Smooth muscle cell (in vitro differentiated cells): ENCODE measurements around the gene TMEM43. TPM values are rescaled to one million over a fixed set of nuclear protein-coding genes. Genes with fewer than 3 reads are reported as not detected.

Source experiments
- DNase-seq: peaks from one replicate; lab custom pipeline; 2025; ENCODE audit not compliant: unreplicated experiment; lab: John Stamatoyannopoulos, UW
- H2AFZ ChIP-seq: fragments of 200-600 bp; sonication (generic); 2 replicates; pipeline ENCODE4 v1.6.0; 2016; ENCODE audit warnings: antibody characterized with exemption, low read depth, mild to moderate bottlenecking
- H3F3A ChIP-seq: fragments of 200-600 bp; sonication (generic); 2 replicates; pipeline ENCODE4 v1.6.0; 2017; ENCODE audit warnings: antibody characterized with exemption, low read depth
- H3K27ac ChIP-seq: fragments of 200-600 bp; sonication (generic); 2 replicates; pipeline ENCODE4 v1.5.1; 2016; ENCODE audit warnings: low read depth, mild to moderate bottlenecking
- H3K27me3 ChIP-seq: fragments of 200-600 bp; sonication (generic); 2 replicates; pipeline ENCODE4 v1.6.1; 2016; ENCODE audit warnings: low read depth, mild to moderate bottlenecking
- H3K36me3 ChIP-seq: fragments of 200-600 bp; sonication (generic); 2 replicates; pipeline ENCODE4 v1.5.1; 2016; ENCODE audit warnings: low read depth
- H3K4me1 ChIP-seq: fragments of 200-600 bp; sonication (generic); 2 replicates; pipeline ENCODE4 v1.5.1; 2016; ENCODE audit warnings: low read depth
- H3K4me2 ChIP-seq: fragments of 200-600 bp; sonication (generic); 2 replicates; pipeline ENCODE4 v1.6.0; 2016; ENCODE audit warnings: mild to moderate bottlenecking
- H3K4me3 ChIP-seq: fragments of 200-600 bp; sonication (generic); 2 replicates; pipeline ENCODE4 v1.5.1; 2016; ENCODE audit warnings: mild to moderate bottlenecking
- H3K79me2 ChIP-seq: fragments of 200-600 bp; sonication (generic); 2 replicates; pipeline ENCODE4 v1.6.0; 2016; ENCODE audit warnings: low read depth, mild to moderate bottlenecking
- H3K9ac ChIP-seq: fragments of 200-600 bp; sonication (generic); 2 replicates; pipeline ENCODE4 v1.6.0; 2016; ENCODE audit warnings: low read depth
- H3K9me3 ChIP-seq: fragments of 200-600 bp; sonication (generic); replicated peaks from 2 replicates; pipeline ENCODE4 v1.5.1; 2016; ENCODE audit warnings: low read depth
- H4K20me1 ChIP-seq: fragments of 200-600 bp; sonication (generic); 2 replicates; pipeline ENCODE4 v1.6.0; 2016; ENCODE audit warnings: low read depth
- WGBS: methylation state at CpG from one replicate; pipeline ENCODE4 v1.1.7; 2016; ENCODE audit warnings: low lambda C conversion rate; 5-methylcytosine and 5-hydroxymethylcytosine counted together
- polyA plus RNA-seq: library from polyadenylated mRNA; unstranded; fragments of >200 nt; fragmentation: Nextera tagmentation; extraction: Ambion mirVana; gene quantifications from 2 replicates; pipeline ENCODE4 v1.2.1, GENCODE V29; 2016
- total RNA-seq: library from RNA; depleted of rRNA; stranded (reverse); fragments of >200 nt; gene quantifications from 2 replicates; pipeline ENCODE4 v1.2.3, GENCODE V29; 2014
- TF ChIP-seq, protein P1 (sequence below): fragments of 200-600 bp; sonication (generic); IDR thresholded peaks from 2 replicates; pipeline ENCODE4 v1.5.1; 2017; ENCODE audit warnings: borderline replicate concordance, mild to moderate bottlenecking, antibody characterized with exemption; ENCODE audit not compliant: insufficient read depth, poor library complexity, severe bottlenecking

The TMEM43 gene
- total and polyA plus RNA-seq, 2 experiments from 2014 or later, result 60.1 to 81.1 TPM

DNA sequence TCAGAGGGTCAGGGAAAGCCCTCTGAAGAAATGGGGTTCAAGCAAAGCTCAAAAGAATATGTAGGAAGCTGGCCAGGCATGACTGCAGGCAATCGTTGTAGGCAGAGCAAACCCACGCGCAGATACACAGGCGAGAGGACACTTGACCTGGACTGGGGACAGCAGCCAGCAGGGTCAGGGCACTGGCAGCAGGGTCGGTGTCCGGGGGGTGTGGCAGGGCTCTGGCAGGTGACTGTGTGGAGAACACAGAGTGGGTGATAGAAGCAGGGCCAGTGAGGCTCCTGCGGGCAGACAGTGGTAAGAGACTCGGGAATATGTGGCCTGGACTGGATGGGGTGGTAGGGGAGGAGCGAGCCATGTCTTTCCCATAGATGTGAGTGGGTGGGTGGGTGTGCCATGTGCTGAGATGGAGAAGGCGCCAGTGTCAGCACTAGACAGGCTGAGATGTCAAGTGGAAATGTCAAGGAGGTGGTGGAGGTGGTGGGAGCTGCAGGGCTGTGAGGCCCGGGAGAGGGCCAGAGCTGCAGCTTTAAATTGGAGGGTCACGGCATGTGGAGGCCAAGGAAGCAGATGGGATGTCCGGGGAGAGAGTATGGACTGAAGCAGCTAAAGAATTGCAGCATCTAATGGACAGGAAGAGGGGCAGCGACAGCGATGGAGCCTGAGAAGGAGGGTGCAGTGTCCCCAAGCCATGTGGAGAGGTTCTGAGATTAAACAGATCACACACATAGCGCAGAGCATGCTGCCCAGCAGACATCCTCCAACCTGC lies 13.4 kb downstream of the TMEM43 start:
- no peak overlapping the region for H3K4me2 ChIP-seq
- H3K27me3 ChIP-seq, result no peaks in the 10 kb centered on the region
- TF ChIP-seq, protein P1, sequence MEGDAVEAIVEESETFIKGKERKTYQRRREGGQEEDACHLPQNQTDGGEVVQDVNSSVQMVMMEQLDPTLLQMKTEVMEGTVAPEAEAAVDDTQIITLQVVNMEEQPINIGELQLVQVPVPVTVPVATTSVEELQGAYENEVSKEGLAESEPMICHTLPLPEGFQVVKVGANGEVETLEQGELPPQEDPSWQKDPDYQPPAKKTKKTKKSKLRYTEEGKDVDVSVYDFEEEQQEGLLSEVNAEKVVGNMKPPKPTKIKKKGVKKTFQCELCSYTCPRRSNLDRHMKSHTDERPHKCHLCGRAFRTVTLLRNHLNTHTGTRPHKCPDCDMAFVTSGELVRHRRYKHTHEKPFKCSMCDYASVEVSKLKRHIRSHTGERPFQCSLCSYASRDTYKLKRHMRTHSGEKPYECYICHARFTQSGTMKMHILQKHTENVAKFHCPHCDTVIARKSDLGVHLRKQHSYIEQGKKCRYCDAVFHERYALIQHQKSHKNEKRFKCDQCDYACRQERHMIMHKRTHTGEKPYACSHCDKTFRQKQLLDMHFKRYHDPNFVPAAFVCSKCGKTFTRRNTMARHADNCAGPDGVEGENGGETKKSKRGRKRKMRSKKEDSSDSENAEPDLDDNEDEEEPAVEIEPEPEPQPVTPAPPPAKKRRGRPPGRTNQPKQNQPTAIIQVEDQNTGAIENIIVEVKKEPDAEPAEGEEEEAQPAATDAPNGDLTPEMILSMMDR, result no peak
- H3K36me3 ChIP-seq, result no peaks in the 10 kb centered on the region
- no peak overlapping the region for H3K9ac ChIP-seq
- no peaks in the 10 kb centered on the region for H3K79me2 ChIP-seq
- no peak overlapping the region for H3K4me3 ChIP-seq
- H3K4me1 ChIP-seq, result peaks cover under 1% of the 10 kb centered on the region
- H4K20me1 ChIP-seq, result no peaks in the 10 kb centered on the region
- DNase-seq, result no peak
- H3K9me3 ChIP-seq, result no peaks in the 10 kb centered on the region
- no peak overlapping the region for H3K27ac ChIP-seq
- WGBS, result 98% methylated on average over 16 of the region's 16 CpGs
- peaks cover 16% of the 10 kb centered on the region for H3F3A ChIP-seq
- H2AFZ ChIP-seq, result no peak overlapping the region

DNA sequence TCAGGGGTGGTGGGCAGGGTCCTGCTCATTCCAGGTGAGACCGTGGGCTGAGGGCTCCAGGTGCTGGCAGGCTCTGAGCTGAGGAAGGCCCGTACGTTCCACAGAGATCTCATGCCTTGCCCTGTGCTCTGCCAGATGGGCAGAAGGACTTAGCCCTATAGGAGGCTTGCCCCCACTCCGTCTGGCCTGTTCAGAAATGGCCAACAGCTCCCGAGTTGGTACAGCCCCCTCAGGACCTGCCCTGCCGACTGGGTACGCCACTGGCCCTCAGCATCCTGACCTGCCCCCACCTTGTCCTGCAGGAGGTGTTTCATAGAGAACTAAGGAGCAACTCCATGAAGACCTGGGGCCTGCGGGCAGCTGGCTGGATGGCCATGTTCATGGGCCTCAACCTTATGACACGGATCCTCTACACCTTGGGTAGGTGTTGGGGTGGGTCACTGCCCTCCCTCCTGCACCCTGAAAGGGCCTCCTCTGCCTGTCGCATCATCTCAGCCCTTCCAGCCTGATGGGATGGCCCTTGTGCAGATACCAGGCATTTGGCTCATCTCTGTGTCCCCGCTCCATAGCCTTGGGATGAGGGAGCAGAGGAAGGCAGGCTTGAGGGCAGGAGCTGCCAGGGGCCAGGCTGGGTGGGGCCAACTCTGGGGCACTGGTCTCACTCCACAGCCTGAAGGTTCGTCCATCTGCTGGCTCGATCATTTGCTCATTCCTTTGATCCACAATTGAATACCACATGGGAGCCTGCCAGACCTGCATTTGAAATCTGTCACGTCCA lies 14.2 kb downstream of the TMEM43 start:
- Histone ChIP-seq H3K36me3 (no peaks in the 10 kb centered on the region), H3K4me1 (peaks cover 8% of the 10 kb centered on the region), H3K4me2 (no peak overlapping the region), H2AFZ (no peak overlapping the region), H3K27me3 (no peaks in the 10 kb centered on the region), H3K4me3 (no peak overlapping the region), H3K27ac (no peak overlapping the region), H3K9ac (no peak overlapping the region), H3K9me3 (no peaks in the 10 kb centered on the region), H3F3A (peaks cover 23% of the 10 kb centered on the region), H3K79me2 (no peaks in the 10 kb centered on the region), H4K20me1 (no peaks in the 10 kb centered on the region)
- 96% methylated on average over 14 of the region's 14 CpGs for WGBS
- DNase-seq, result no peak
- TF ChIP-seq, protein P1, result no peak

DNA sequence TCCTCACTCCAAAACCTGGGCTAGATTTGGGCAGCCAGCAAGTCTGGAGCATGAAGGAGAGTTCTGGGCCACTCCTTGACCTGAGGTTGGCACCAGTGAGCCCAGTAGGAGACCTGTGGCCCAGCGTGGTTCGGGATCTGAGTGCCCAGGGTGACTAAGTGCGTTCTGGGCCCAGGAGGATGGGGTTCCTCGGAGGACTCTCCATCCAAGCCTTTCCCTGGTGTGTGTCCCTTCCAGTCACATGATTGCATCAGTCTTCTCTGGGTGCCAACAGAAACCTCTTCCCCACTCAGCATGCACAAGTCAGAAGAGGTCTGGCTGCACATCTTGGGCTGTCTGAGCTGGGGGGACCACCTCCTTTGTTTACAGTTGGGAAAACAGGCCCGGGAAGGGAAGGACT lies 14.9 kb downstream of the TMEM43 start:
- peaks cover 11% of the 10 kb centered on the region for H3K4me1 ChIP-seq
- no peaks in the 10 kb centered on the region for H4K20me1 ChIP-seq
- H3K27me3 ChIP-seq, result no peaks in the 10 kb centered on the region
- no peaks in the 10 kb centered on the region for H3K79me2 ChIP-seq
- no peak for DNase-seq
- H3K4me2 ChIP-seq, result no peak overlapping the region
- no peak overlapping the region for H3K9ac ChIP-seq
- TF ChIP-seq, protein P1, result no peak
- H3K9me3 ChIP-seq, result no peaks in the 10 kb centered on the region
- no peak overlapping the region for H3K27ac ChIP-seq
- no peaks in the 10 kb centered on the region for H3K36me3 ChIP-seq
- no peak overlapping the region for H2AFZ ChIP-seq
- WGBS, result 92% methylated on average over 5 of the region's 5 CpGs
- no peak overlapping the region for H3K4me3 ChIP-seq
- H3F3A ChIP-seq, result peaks cover 25% of the 10 kb centered on the region
